Dermis blood vessel endothelial cell (primary cell): ENCODE measurements around the gene TEX264. TPM values are rescaled to one million over a fixed set of nuclear protein-coding genes. Genes with fewer than 3 reads are reported as not detected.

ENCODE experiments used
- total RNA-seq: library from RNA; depleted of rRNA; stranded (reverse); fragments of >200 nt; gene quantifications from 2 replicates; pipeline ENCODE4 v1.2.3, GENCODE V29; 2014

TEX264 gene
- total RNA-seq, 1 donor from 2014 or later: 64.7 TPM

Other genes starting within 250 kb of the TEX264 start
- 16.7 and 23.0 TPM in 2 replicates for gene DCAF1, start 171.2 kb upstream of the TEX264 start, total RNA-seq
- 18.9 and 19.7 TPM in 2 replicates for gene RAD54L2, start 132.5 kb upstream of the TEX264 start, total RNA-seq
- gene GRM2, start 35.8 kb downstream of the TEX264 start, total RNA-seq: under 0.01 TPM in 1 of 2 replicates, not detected in the other
- not detected in 2 replicates for gene IQCF6, start 108.0 kb downstream of the TEX264 start, total RNA-seq
- not detected in 2 replicates for gene IQCF2, start 190.4 kb downstream of the TEX264 start, total RNA-seq
- gene IQCF5, start 204.3 kb downstream of the TEX264 start, total RNA-seq: not detected in 2 replicates
- gene IQCF1, start 232.1 kb downstream of the TEX264 start, total RNA-seq: not detected in 2 replicates